SK-MEL-5 (cell line): ENCODE data around the gene GHRH. TPM values are rescaled to one million over a fixed set of nuclear protein-coding genes. Genes with fewer than 3 reads are reported as not detected.
A peak's percentile ranks its signal among the peaks of the same experiment; 100 is the strongest.

Experiments used
- DNase-seq: peaks from one replicate; pipeline ENCODE4 v3.0.0-alpha.2; 2016; ENCODE audit warnings: low read depth, low spot score
- in situ Hi-C: cut with HindIII; loops from 2 replicates; pipeline ENCODE4 v1.10.0; 2016; ENCODE audit warnings: low sequenced_read_pairs, high pct_unique_total_duplicates, low pct_unique_long_range_greater_than_20kb
- total RNA-seq: library from RNA; depleted of rRNA; stranded (reverse); fragments of >200 nt; shearing (Covaris generic); gene quantifications from 2 replicates; pipeline ENCODE4 v1.2.3, GENCODE V29; 2014; rRNA removed

Gene GHRH
- total RNA-seq, 1 experiment from 2014 or later, result not detected

DNA sequence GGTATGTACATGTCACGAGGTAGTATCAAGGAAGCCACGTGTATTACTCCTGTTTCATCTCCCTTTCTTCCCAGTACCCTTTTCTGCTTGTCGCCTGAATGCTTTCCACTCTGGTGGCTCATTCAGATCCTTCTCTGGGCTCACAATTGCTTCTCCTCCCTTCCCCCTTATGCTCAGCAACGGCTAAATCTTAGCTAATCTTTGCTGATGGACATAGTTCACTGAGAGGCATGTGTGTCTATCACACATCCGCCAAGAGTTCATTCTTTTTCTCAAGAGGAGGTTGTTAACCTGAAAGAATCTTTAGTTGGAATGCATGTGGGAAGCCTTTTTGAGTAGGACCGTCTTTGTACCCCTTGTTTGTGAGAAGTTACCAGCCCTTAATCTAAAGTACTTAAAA, 56.5 kb downstream of the GHRH start:
- DNase-seq, result no peak
- in situ Hi-C loops, result no loop called here

DNA sequence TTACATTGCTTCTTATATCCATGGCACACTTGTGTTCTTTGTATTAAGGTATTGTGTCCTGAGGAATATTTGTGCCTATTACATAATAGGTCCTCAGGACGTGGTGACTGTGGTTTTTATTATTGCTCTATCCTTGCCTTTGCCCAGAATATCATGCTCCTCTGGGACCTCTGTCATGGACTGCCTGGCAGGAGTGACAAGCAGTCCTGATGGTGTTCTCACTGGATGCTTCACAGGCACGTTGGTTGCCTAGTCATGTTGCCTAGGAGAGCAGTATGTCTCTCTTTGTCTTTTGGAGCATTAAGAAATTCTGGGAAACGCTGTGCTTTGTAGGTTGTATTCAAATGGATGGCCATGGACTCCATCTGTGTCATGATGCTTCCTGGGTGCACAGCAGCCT, 57.6 kb downstream of the GHRH start:
- in situ Hi-C loops, result no loop called here
- no peak for DNase-seq

DNA sequence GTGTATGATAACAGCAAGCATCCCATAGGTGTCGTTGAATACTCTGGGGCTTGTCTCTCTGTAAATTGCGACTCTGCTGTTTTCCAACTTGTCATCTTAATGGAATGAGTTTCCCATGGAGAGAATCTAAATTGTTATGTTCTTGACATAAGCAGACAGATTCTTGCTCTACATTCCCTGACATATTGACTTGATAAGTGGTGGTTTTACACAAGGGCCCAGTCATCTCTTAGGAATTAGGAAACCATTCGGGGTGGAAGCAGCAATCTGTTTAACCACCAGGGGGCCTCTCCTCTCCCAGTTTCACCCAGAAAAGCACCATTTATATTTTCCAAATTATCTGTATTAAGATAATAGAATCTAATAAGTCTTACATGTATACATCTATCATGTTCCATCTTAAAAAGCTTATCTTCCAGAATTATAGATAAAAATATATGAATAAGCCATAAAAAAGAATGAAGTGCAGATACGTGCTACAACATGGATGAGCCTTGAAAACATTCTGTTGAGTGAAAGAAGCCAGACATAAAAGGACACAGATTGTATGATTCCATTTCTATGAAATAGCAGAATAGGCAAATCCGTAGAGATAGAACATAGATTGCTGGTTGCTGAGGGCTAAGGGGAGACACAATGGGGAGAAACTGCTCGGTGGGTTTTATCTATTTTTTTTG, 59.2 kb downstream of the GHRH start:
- DNase-seq, result peak; percentile 77
- in situ Hi-C loops, result no loop called here

DNA sequence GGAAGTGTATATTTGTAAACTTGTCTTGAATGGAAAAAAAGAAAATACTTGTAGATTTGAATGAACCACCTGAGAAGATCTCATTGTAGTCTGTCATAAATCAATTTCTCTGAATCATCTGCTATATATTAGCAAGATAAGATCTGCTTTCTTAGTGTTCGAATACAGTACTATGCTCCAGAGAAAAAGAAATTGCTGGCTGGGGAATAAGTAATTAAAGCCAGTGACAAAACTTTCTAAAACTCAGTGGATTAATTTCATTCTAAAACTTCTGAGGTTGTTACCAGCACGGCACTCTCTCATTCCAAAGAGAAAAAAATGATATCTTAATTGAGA, 59.8 kb downstream of the GHRH start:
- DNase-seq, result no peak
- in situ Hi-C loops, result no loop called here

Other genes with a start within 250 kb of the GHRH start
- 15.5 and 16.8 TPM in 2 replicates for gene RBL1, start 165.8 kb downstream of the GHRH start, total RNA-seq
- gene RPN2, start 82.5 kb downstream of the GHRH start, total RNA-seq, result 628 and 702 TPM in 2 replicates
- 2.9 and 8.2 TPM in 2 replicates for gene MROH8, start 82.3 kb downstream of the GHRH start, total RNA-seq
- 12.4 and 19.4 TPM in 2 replicates for gene MANBAL, start 27.8 kb upstream of the GHRH start, total RNA-seq
- gene SRC, start 84.3 kb upstream of the GHRH start, total RNA-seq, result 5.7 and 7.3 TPM in 2 replicates